AG08395 (cell line): Measurements from ENCODE around the gene TAF6.

Experiments used
- DNase-seq: peaks from one replicate; pipeline ENCODE4 v3.0.0; 2012; ENCODE audit warnings: mixed read lengths, low spot score

The TAF6 gene

DNA sequence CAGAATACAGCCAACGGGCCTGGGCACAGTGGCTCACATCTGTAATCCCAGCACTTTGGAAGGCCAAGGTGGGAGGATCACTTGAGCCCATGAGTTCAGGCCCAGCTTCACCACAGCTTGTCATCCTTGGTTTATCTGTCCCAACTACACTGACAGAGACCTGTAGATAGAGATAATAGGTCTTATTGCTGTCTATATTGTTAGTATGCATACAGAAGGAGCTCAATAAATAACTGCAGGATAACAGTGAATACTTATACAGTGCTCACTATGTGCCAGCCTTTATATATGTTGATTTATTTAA lies 1.5 kb upstream of the TAF6 start:
- no peak for DNase-seq

DNA sequence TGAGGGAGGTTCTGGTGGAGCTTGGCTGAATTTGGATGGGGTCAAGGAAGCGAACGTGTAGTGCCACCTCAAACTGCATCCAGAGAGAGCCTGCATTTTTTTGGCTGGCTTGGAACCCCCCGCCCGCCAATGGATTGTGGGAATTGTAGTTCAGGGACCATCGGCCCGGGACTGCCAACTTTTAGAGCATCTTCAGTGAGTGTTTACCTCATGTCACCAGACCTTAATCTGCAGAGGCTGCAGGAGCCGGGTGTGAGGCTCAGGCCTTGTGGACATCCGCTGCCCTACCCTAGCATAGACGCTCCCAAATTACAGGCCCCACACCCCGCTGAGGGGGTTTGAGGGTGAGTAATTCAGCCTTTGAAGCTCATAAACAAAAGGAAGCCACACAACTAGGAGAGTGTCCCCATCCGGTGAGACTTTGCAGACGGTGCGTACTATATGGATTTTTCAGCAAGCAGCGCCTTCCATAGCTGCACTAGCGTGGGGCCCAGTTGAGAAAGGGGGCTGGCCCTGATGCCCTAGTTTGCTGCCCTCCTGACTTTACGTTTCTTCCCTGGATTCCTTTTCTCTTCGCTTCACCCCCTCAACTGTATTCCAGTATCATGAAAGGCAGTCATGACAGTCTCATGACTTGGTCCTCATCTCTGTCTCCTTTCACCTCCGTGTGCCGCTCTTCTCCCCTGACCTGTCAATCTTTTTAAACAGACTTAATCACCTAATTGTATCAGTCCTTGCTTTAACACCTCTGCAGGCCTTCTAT lies 993 bp upstream of the TAF6 start:
- peak; percentile 82 for DNase-seq

DNA sequence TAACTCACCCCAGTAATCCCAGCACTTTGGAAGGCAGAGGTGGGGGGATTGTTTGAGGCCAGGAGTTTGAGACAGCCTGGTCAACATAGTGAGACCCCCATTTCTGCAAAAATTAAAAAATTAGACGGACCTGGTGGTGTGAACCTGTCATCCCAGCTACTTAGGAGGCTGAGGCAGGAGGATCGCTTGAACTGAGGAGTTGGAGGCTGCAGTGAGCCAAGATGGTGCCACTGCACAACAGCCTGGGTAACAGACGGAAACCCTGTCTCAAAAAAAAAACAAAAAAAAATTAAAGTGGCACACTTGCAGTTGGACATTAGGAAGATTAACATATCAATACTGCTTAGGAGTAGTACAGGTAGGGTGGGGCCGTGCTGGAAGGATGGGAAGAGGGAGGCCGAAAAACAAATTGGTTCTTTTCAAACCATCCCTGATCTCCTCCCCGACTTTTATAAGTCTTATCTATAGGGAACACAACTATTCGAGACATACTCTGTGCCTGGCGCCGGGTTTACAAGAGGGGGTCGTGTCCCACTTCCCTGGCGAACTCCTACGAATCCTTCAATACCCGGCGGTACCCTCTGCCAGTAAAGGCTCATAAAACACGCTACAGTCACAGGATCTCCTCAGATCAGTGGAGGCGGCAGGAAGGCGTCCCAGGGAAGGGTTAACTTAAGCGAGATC lies 628 bp downstream of the TAF6 start:
- no peak for DNase-seq

DNA sequence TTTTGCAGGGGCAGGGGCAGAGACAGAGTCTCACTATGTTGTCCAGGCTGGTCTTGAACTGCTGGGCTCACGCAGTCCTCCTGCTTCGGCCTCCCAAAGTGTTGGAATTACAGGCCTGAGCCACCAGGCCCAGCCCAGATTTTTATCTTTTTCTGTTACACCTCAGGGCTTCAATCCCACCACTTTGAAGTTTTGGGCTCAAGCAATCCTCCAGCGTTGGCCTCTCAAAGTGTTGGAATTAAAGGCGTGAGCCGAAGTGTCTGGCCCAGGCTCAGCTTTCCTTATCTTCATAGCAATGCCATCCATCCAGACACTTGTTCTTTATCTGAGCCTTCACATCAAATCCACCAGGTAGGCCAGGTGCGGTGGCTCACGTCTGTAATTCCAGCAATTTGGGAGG lies 4.1 kb downstream of the TAF6 start:
- no peak for DNase-seq

DNA sequence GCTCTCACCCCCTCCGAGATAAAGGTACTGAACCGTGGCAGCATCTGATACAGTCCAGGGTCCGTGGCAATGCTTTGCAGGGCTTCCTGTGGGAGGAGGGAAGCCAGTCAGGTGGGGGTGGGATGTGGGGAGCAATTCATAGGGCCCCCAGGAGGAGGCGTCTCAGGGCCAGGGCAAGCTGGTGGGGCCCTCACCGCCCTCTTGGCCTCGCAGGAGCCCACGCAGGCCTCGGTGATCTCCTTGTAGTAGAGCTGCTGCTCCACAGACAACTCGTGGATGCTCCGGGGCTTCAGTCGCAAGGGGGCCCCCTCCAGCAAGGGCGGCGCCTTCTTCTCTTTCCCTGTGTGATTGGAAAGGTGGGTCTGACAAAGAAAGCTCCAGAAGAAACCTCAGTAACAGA lies 7.2 kb downstream of the TAF6 start:
- DNase-seq, result no peak

DNA sequence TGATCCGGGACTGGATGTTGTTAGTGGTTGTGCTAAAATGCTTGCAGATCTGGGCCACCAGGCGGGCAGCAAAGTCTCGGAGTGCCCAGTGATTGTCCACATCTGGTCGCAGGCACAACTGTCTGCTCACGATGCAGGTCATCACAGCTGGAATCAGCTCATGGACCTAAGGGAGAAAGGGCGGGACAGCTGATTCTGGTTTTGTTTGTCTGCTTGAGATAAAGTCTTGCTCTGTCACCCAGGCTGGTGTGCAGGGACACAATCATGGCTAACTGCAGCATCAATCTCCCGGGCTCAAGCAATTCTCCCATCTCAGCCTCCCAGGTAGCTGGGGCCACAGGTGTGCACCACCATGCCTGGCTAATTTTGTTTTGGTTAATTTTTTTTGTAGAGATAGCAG lies 8.0 kb downstream of the TAF6 start:
- no peak for DNase-seq

DNA sequence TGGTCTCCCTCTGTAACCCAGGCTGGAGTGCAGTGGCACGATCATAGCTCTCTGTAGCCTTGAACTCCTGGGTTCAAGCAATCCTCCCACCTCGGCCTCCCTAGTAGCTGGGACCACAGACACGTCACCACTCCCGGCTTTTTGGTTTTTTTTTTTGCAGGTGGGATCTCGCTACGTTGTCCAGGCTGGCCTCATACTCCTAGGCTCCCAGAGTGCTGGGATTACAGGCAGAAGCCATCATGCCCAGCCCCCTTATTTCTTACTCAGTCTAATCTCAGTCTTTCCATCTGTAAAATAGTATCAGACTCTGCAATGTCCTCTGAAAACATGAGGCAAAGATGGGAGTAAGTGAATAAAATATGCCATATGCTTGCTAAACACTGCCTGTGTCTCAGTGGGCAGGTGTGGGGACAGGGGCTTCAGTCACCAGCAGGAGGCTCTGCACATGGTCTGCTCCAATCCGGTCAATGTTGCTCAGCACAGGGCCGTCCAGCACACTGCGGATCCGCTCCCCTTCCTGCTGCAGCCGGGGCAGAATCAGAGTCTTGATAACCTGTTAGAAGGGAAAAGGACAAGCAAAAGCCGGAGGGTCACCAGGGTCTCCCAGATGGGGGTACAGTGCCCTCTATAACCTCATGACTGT lies 9.5 kb downstream of the TAF6 start:
- no peak for DNase-seq

DNA sequence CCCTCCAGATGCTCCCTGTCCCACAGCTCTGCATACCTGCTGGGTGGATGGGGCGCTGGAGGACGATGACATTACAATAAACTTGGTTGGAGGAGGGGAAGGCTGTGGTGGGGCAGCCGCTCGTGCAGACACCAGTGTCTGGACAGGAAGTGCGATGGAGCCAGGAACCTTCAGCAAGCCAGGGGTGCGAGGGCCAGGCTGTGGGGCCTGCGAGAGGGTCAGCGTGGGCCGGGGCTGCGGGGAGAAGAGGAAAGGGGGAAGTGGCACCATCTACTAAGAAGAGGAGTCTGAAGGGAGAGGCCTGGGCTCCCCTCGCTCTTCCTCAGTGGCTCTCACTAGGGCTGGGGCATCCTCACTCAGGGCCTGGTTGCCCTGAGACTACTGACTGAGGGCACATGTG lies 11.3 kb downstream of the TAF6 start:
- DNase-seq, result no peak

DNA sequence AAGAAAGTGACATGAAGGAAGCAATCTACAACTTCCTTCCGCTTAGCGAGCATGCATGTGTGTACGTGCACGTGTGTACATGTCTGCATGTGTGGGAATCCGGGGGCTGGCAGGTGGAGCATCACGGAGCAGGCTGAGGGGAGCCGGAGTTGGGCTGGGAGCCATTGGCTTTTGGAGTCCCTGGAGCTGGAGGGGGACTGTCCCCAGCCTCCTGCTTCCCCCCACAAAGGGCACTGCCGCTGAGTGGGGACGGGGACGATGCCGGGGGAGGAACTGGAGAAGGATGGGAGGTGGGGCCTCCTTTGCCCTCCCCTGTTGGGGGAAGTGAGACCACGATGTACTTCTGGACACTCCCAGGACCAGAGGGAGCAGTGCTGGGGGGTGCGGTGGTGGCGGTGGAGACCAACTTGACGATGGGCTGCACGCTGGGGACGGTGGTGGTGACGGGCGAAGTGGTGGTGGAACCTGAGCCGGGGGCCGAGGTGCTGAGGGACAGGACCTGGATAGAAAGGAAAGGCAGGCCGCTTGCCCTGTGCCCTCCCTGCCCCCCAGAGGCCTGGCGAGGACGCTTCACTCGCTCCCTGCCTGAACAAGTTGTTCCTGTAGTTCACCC lies 11.9 kb downstream of the TAF6 start:
- DNase-seq, result no peak

DNA sequence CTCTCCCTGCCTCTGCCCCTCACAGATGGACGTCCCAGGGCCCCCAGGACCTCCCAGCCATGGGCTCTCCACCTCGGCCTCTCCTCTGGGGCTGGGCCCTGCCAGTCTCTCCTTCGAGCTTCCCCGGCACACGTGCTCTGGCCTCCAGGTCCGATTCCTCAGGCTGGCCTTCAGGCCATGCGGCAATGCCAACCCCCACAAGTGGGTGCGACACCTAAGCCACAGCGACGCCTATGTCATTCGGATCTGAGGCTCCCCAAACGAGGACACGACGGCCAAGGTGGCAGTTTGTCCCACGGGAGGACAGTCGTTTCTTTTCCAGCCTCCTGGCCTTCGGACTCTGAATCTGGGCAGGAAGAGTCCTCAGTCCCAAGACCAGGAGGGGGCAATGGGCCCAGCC lies 12.5 kb downstream of the TAF6 start:
- no peak for DNase-seq

DNA sequence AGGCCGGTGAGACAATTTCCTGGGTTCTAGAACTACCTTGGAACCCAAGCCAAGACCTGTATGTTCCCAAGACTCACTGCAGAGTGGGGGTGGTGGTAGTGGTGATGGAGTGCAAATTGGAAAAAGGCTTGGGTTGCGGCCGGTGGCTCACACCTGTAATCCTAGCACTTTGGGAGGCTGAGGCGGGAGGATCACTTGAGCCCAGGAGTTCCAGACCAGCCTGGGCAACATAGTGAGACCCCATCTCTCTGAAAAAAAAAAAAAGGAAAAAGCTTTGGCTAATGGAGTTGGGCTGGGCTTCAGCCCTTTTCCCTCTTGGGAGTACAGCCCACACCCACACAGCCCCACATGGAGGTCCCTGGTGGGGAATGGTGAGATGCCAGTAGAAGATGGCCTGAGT lies 13.6 kb downstream of the TAF6 start:
- no peak for DNase-seq

DNA sequence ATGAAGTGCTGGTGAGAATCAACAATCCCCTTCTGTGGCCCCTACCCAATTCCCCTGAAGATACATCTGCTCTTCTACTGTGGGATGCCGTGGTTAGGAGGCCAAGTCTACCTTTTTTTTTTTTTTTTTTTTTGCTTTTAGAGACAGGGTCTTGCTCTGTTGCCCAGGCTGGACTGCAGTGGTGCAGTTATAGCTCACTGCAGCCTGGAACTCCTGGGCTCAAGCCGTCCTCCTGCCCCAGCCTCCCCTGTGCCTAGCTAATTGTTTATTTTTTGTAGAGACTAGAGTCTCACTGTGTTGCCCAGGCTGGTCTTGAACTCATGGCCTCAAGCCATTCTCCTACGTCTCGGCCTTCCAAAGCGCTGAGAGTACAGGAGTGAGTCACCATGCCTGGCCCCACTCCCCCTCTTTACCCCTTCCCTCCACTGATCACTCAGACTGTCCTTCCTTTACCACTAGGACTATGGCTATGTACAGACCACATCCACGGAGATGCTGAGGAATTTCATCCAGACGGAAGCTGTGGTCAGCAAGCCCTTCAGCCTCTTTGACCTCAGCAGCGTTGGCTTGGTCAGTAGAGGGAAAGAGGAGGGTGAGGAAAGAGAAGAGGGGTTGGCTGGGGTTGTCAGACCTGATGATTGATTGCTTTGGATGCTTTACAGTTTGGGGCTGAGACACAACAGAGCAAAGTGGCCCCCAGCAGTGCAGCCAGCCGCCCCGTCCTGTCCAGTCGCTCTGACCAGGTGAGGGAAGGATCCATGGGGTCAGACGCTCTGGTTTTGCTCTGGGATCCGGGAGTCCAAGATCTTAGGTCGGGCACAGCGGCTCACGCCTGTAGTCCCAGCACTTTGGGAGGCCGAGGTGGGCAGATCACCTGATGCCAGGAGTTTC lies 16.0 kb downstream of the TAF6 start:
- DNase-seq, result peak; percentile 66

DNA sequence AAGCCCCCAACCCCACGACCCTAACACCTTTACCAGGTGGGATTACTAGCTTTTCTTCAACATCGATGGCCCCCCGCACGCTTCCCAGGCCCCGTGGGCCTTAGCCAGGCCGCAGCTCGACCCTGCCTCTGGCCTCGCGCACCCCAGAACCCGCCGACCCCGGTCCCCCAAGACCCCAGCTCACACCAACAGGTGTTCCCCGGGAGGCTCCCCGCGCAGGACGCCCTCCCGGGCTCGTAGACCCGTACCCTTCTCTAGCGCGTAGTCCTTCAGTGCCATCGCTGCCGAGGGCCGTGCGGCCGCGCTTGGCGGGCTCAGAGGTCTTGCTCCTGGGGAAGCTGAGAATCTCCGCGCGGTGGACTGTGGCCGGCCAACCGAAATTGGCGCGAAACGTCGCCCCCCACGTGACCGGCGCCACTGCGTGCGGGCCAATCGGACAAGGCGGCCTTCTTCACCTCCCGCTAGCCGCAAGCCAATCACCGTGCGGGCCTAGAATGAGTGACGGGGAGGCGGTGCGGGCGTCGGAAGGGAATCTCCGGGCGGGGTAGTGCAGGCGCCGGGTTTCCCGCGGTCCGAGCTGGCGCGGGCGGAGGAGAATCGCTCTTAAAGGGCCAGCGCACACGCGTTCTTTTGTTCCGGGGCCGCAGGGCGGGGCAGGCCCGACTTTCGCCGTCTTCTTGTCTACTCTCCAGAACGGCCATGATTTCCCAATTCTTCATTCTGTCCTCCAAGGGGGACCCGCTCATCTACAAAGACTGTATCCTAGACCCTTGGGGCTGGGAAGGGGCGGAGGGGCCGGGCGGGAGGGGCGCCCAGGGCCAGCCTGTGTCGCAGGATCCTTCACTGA lies 17.9 kb downstream of the TAF6 start, which contains the start of the genes AP4M1 and MCM7:
AP4M1 (plus strand) TSS at position 628 of the 847 bp plus-strand sequence; CDS start at position 700, 72 bp downstream.
MCM7 (minus strand) TSS at position 382 of the 847 bp plus-strand sequence; CDS start at position 279, 103 bp downstream.
- peak; percentile 99 for DNase-seq

DNA sequence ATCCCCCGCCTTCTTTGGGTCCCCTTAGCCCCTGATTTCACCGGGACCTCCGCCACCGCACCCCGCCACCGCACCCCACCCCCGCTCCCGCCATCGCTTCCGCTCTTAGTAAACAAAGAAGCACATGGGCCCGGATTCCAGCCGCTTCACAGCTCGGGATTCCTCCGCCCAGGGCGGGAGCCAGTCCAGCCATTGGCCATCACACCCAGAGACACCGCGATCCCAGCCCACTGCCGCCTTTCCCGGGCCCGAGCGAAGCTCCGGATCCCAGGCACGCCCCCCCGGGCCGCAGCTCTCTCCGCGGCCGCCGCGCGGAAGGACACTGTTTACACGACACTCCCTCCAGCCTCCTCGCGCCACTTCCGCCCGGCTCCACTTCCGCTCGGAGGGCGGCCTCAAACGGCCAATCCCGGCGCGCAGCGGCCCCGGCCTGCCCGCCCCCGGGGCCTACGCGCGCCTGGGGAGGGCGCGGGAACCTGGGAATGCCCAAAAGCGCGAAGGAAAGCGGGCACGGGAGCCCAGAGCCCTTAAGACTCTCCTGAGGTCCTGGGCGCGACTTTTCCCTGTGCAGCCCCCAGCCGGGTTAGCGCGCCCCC lies 18.6 kb downstream of the TAF6 start:
- peak; percentile 95 for DNase-seq

DNA sequence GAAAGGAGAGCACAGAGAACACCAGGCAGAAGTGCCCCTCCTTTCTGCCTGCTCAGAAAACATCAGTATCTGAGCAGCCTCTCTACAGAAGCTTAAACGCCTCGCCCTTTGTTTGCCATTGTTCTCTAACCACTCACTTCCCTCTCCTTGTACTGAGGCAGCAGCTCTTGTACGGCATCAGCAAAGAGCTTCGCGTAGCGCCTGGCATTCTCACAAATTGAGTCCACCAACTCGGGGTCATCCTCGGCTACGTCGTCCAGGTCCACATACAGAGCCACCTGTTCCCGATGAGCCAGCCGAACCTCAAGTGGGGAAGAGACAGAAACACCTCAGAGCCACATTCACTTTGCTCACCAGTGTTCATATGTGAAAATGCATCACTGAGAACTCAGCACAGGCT lies 19.7 kb downstream of the TAF6 start:
- DNase-seq, result no peak

DNA sequence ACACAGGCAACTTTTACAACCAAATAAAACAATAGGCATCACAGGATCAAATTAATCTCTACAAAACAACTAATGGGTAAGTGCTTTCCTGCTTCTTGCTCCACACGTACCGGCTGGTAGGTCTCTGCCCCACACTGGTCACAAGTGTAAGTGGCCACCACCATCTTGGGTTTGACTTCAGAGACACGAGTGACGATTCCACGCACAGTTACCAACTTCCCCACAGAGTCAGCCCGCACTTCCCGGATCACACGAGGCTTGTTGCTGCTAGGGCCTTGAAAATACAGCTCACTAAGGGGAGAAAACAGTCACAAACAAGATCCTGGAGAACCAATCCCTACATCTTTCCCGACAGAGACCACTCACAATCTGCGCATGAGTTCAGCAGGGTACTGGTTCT lies 20.2 kb downstream of the TAF6 start:
- DNase-seq, result no peak

DNA sequence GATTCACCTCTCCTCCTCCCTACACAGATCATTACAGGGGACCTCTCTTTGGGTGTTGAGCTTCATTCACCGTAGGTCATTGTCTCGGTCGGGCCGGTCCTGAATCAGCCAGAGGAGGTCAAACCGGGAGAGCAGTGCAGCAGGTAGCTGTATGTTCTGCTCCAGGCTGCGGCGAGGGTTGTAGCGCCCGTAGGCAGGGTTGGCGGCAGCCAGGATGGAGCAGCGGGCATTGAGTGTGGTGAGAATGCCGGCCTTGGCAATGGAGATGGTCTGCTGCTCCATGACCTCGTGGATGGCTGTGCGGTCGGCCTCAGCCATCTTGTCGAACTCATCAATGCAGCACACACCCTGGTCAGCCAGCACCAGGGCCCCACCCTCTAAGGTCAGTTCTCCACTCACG lies 23.5 kb downstream of the TAF6 start:
- DNase-seq, result no peak

DNA sequence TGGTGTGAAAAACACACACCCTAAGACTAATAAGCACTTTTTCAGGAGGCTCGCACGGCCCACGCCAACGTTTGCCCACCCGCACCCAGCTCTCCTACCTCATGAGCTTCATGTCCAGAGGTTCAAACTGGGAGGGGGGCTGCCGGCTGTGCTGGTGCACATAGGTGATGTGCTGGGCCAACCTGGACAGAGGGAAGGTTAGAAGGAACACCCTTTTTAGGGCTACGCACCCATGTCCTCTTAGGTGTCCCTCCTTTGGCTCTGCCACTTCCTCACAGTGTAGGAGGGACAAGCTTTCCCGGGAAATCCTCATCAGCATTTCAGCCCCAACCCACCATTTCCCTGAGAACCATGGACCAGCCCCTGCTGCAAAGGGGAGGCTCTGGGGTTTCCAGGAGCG lies 23.9 kb downstream of the TAF6 start:
- no peak for DNase-seq

DNA sequence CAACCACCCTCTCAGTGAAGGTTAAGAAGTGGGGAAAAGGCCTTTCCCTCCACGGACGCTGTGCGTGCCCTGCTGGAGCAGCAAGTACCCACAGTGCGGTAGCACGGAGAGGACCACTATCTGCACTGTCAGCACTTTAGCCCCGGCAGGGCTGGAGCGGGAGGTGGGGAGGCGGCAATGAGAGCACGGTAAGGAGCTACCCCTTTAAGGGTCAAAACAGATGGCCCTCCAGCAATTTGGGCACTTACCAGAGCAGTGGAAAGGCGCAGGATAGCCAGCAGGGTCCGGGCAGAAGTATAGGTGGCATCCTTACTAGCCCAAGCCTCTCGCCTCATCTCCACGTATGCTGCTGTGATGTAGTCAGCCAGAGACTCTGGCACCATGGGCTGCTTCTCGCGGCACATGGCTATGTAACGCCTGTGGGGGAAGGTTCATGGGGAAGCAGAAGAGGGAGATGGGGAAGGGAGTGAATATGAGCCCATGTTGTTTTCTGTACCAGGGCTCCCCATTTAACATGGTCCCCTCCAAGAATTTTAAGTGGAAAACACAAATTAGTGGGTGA lies 25.2 kb downstream of the TAF6 start:
- DNase-seq, result no peak

DNA sequence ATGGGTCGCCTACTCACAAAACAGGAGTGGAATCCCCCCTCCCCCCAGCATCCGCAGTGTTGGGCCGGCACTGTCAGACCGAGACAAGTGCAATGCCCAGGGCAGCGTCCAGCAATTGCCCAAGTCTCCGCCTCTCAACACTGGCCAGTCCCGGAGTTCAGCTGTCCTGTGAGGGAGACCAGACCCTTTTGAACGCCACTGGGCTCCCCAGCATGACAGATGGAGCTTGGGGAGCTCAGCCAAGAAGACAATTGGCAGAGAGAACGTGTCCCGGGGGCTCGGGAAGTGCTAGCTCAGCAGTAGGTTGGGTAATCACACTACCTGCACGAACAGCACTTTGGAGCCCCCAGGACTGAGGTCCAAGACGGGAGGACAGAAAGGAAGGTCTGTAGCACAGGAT lies 25.7 kb downstream of the TAF6 start:
- no peak for DNase-seq
